ENCODE data around the gene CD82.
"Not testable (repeated sequence)": the region's sequence is repeated elsewhere in the genome, so short reads cannot be mapped to it uniquely, and the experiment has no call there.

CD82 gene

DNA sequence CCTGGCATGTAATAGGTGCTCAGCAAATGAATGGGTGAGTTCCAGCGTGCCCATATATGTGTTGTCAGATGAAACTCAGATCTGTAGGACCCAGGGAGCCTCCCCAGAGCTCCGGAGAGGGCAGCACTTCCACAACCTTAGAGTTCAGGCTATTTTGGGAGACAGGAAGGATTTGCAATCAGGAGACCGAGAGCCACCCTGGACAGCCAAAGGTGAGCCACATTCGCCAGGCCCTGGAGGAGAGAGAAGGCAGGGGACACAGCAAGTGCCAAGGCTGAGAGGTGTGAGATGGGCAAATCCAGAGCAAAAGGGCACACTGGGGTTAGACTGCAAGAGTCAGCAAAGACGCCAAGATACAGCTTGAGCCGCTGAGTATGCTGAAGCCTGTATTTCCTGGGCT is 66.4 kb downstream of the CD82 start:
- no peak for DNase-seq (ENCODE audit: low read depth in 2 of 2)

DNA sequence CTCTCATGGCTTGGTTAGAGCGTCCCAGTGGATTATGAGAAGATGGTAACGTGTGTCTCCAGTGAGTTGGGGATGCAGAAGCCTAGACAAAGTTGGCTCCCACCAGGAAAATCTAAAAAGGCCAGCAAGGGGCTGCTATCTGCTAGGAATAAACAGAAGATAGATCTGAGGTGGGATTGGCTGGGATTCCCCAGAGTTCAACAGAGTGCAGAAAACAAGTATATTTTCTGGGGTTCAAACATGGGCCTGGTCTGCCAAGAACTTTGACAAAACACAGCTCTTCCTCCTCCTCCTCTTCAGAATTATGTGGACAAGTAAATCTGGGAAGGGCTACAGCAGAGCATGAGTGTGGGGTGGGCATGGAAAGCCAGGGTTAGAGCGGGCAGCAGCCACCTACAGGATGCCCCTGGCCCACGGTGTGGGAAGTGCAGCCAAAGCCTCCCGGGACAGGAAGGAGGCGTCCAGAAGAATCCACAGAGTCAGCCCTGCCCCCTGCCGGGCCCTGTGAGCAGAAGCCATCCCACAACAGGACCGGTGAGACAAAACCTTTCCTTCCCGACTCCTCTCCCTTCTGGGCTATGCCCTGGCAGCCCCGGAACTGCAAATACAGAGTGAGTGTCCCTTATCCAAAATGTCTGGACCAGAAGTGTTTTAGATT is 67.1 kb downstream of the CD82 start:
- DNase-seq (ENCODE audit: low read depth in 2 of 2) = no peak

DNA sequence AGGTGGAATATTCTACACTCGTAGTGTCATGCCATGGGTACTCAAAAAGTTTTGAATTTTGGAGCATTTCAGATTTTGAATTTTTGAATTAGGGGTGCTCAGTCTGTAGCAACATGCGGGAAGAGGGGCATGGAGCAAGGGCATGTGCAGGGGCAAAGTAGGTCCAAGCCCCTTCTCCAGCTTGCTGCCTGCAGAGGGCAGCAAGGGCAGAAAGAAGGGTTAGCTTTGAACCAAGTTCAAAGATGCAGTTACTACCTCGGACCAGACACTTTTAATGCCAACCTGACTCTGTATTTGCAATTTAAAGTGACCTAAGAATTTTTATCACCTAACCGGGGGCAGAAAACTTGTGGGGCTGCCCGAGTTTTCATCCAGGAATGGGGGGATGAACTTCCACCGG is 68.2 kb downstream of the CD82 start:
- no peak for DNase-seq (ENCODE audit: low read depth in 2 of 2)

DNA sequence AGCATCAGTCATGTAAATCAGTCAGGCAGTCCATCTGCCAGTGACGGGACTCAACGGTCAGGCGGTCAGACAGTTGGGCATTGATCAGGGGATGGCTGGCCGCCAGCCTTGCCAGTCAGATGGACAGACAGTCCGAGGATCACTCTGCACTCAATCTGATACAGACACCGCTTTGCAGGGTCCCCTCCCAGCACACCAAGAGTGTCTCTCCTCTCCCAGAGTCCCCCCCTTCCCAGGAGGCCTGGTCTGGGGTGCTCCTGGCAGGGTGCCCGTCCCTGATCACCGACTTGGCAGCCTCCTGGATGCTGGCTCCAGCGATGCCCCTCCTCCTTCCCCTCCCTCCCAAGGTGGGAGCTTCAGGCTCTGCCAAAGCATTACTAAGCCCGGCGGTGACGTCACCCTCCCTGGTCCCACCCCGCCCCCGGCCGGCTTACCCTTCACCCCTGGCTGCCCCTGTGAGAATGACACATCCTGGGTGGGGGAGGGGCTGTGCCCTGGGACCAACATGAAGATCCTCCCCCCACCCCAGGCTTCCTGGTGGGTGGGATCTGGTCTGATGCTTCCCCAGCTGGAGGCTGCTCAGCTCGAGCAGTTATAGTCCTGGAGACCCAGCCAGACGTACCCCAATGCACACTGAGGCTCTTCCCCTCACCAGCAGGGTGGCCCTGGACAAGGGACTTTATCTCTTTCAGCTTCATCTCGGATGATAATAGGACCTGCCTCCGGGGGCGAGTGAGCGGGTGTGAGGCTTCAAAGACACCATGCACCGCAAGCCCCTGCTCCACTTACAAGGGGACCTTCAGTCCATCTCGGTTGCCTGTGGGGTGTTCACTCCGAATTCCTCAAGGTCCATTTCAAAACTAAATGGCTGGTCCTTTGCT is 69.2 kb downstream of the CD82 start:
- no peak for DNase-seq (ENCODE audit: low read depth in 2 of 2)

DNA sequence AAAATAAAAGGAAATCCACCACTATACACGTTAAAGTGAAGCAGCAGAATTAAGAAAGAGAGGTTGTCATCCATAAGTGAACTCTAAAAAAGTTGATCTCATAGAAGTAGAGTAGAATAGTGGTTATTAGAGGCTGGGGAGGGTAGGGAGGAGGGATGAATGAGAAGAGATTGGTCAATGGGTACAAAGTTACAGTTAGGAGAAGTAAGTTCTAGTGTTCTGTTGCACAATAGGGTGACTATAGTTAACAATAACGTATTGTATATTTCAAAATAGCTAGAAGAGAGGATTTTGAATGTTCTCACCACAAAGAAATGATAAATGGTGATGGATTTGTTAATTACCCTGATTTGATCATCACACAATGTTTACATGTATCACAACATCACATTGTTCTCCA is 72.0 kb downstream of the CD82 start:
- no peak for DNase-seq (ENCODE audit: low read depth in 2 of 2)

DNA sequence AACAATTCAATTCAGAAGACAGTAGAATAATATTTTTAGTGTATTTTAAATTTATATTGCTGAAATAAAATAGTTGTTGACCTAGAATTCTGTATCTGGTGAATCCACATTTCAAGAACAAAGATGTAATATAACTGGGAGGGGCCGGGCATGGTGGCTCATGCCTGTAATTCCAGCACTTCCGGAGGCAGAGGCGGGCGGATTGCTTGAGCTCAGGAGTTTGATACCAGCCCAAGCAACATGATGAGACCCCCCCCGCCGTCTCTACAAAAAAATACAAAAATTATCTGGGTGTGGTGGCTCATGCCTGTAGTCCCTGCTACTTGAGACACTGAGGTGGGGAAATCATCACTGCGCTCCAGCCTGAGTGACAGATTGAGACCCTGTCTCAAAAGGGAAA is 72.6 kb downstream of the CD82 start:
- no peak for DNase-seq (ENCODE audit: low read depth in 2 of 2)

DNA sequence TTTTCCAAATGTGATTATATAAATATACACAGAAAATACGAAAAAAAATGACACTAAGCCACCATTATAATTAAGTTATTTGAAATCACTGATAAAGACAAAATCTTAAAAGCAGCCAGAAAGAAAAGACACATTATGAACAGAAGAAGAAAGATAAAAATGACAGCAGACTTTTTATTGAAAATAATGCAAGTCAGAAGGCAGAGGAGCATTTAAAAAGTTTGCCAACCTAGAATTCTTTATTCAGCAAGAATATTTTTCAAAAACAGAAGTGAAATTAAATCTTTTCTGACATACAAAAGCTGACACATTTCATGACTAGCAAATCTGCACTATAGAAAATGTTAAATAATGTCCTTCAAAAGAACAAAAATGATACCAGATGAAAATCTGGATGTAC is 77.8 kb downstream of the CD82 start:
- DNase-seq (ENCODE audit: low read depth in 2 of 2) = no peak

DNA sequence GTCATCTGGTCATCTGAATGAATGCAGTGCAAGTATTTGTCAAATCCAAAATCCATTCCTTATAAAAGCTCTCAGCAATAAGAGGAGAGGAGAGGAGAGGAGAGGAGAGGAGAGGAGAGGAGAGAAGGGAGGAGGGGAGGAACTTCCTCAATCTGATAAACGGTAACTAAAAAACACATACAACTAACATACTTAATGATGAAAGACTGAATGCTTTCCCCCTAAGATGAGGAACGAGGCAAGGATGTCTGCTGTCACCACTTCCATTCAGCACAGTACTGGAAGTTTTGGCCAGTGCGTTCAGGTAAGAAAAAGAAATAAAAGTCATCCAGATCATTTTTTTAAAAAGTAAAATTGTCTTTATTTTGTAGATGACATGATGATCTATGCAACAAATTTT is 80.4 kb downstream of the CD82 start:
- no peak for DNase-seq (ENCODE audit: low read depth in 2 of 2)

DNA sequence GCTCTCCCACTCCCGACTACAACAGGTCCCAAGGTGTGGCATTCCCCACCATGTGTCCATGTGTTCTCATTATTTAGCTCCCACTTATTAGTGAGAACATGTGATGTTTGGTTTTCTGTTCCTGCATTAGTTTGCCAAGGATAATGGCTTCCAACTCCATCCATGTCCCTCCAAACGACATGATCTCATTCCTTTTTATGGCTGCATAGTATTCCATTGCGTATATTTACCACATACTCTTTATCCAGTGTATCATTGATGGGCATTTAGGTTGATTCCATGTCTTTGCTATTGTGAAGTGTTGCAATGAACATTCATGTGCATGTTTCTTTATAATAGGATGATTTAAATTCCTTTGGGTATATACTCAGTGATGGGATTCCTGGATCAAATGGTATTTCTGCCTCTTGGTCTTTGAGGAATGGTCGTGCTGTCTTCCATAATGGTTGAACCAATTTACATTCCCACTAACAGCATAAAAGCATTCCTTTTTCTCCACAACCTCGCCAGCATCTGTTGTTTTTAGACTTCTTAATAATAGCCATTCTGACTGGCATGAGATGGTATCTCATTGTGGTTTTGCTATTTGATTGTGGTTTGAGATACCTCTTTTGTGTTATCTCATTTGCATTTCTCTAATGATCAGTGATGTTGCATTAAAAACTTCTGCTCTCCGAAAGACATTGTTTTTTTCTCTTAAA is 81.9 kb downstream of the CD82 start:
- DNase-seq (ENCODE audit: low read depth in 2 of 2) = not testable (repeated sequence)

DNA sequence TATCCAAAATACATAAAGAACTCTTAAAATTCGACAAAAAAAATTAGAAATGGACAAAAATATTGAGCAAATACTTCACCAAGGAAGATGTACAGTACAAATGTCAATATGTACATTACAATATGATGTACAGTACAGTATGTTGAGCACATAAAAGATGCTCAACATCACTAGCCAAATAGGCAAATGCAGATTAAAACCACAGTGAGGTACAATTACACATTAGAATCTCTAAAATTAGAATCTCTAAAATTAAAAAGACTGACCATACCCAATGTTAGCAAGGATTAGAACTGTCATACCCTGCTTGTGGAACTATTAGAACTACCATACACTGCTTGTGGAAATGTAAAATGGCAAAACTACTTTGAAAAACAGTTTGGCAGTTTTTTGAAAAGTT is 82.6 kb downstream of the CD82 start:
- DNase-seq (ENCODE audit: low read depth in 2 of 2) = no peak

DNA sequence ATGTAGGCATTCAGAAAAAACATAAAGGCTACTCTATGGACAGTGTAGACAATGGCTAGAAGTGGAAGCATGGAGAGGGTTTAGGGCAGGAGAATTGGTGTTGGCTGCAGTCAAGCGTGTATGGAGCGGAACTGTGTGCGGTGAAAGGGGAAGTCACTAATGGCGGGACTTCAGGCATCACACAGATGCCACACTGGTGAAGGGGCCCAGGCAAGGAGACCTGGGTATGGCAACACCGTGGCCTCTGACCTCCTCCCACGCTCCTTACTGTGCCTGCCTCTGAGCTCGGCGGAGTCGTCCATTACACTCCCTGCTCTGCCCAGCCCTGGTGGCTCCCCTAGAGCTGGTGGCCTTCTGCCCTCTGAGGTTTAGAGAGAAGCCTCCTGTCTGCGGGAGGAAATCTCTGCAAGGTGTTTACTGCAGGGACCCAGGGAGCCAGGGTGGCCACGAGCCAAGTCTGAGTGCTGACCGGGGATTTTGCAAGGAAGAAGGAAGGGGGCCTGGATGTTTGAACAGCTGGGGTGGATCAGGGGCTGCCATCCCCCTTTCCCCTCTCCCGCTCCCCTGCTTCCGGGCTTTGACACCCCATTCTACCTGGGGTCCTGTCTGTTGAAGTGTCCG is 86.2 kb downstream of the CD82 start:
- DNase-seq (ENCODE audit: low read depth in 2 of 2) = no peak

DNA sequence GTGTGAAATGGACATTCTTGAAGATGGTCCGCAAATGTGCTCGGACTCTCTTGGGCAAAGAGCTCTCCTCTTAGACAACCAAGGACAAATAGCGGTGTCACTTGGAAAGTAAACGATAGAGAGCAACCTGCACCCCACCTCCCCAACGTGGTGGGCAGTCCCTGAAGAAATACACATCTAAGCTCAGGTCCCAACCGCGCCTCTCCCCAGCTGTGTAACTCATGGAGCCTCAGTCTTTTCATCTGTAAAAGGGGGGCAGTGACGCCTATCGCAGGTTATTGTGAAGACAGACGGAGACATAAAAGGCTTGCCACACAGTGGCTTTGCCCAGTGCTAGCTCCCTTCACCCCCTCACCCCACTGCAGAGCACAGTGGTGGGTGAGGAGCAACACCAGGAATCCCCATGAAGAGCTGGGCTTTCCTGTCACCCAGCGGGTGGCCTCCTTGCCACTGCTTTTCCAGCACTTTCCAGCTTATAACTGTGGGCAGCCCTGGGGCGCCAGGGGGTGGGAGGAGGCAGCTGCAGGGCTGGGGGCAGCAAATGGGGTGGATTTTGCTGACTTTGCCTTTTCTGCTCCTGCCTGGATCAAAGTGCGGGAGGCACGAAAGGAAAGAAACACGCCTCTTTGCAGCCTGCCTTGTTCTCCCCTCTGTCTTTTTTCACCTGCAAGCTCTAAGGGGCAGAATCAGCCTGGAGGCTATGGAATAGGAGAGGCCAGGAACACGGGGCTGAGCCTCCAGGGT is 87.6 kb downstream of the CD82 start:
- no peak for DNase-seq (ENCODE audit: low read depth in 2 of 2)

DNA sequence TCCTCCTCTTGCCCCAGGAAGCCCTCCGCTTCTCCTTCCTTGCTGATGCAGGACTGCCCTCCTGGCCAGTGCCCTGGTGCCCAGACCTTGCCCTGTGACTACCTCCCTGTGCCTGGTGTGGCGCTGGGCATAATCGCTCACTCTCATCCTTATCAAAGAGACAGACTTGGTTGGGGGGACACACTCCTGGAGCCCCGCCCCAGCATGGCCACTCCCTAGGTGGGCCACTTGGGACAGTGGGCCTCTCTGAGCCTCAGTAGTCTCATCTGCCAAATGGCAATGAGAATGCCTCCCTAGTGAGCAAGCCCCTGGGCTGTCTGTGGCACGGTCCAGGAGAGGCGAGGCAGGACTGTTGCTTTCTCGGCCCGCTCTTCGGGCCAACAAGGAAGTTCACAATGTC is 88.6 kb downstream of the CD82 start:
- DNase-seq (ENCODE audit: low read depth in 2 of 2) = no peak

DNA sequence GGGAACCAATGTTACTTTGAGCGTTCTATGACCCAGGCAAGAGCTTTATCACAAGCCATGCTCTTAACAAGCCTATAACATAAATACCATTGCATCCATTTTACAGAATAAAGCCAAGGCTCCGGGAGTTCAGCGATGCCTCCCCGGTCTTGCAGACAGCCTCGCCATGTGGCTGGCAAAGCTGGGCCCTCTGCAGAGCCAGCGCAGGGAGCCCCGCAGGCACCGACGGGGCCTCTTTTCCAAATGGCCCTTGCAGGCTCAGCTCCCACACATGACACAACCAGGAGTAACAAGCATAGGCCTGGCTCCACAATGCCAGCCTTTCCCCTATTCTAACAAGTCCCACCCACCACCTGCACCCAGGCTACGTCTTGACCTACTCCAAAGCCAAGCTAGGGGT is 89.1 kb downstream of the CD82 start:
- DNase-seq (ENCODE audit: low read depth in 2 of 2) = no peak

DNA sequence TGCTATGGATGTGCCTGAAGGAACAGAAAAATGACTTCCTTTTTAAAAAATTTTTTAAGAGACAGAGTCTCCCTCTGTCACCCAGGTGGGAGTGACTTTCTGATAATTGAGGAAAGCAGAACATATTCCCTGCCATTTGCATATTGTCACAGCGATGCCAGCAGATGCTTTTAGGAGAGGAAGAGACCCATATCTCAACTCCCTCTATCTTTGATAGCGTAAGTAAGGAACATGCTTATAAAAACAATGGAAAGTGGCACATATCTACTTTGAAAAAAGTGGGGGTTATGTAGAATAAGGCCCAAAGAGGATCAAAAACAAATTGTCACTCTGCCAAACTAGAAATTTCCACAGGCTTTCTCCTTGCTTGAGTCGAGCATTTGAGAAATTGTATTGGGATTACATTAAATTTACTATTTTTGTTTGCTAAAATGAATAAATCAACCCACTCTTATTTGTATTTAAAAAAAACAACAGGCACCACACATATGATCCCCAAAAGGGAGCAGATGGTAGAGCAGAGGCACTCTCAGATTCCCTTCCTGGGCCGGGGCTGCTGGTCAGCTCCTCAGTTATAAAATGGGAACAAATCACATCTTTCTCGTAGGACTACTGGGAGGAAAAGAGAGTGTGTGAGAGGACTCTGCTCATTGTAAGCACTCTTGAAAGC is 92.5 kb downstream of the CD82 start:
- no peak for DNase-seq (ENCODE audit: low read depth in 2 of 2)

DNA sequence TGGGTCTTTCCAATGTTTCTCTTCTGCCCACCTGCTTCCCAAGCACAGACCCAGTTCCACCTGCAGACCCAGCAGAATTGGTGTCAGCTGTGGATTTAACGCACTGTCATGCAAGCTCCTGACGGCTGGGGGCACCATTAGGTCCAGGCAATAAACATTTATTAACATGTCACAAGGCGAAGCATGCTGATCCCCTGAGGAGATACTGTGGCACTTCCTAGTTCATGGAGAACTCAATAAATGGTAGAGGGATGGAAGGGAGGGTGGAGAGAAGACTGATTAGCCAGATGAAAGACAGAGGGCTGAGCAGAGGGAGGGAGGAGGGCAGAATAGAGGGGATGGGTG is 93.0 kb downstream of the CD82 start:
- DNase-seq (ENCODE audit: low read depth in 2 of 2) = no peak

DNA sequence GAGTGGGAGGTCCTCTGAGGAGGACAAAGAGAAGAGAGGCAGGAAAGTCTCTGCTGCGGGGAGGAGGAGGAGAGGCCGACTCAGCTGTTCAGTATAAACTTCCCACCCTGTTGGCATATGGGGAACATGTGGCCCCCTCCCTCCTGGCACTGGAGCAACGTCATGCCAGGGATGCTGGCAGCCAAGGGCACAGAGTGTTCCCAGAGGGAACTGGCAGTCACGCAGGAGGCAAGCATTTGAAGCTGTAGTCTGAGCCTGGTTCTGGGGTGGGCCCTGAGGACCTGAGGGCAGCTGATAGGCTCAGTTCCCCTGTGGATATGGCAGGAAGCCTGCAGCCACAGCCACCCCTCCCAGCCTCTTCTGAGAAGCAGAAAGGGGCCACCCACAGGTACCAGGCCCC is 94.2 kb downstream of the CD82 start:
- no peak for DNase-seq (ENCODE audit: low read depth in 2 of 2)

DNA sequence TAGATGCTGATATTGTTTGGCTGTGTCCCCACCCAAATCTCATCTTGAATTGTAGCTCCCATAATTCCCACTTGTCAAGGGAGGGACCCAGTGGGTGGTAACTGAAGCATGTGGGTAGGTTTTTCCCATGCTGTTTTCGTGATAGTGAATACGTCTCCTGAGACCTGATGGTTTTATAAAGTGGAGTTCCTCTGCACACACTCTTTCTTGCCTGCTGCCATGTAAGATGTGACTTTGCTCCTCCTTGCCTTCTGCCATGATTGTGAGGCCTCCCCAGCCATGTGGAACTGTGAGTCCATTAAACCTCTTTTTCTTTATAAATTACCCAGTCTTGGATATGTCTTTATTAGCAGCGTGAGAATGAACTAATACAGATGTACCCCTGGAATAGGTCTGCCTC is 95.1 kb downstream of the CD82 start:
- DNase-seq (ENCODE audit: low read depth in 2 of 2) = not testable (repeated sequence)

DNA sequence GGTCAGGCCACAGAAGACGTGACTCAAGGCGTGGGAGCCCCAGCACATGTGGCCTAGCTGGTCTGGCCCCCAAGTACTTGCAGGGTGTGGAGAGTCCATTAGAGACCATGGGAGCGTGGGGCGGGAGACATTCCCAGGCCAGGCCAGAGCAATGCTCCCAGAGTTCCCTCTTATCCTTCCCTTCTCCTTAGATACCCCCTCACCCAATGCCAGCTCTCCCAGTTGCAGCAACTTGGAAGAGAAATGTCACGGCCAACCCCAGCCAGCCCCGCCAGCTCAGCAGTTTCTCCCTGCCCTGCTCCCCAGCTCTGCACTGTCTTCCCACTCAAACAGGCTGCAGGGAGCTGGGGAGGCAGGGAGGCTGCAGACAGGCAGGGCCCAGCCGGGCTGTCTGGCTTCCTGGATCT is 95.9 kb downstream of the CD82 start:
- DNase-seq (ENCODE audit: low read depth in 2 of 2) = no peak
